HEK293 (cell line): ENCODE data around the gene SLC18A2.

Experiments used
- CTCF ChIA-PET: fragments of 350-600 bp; formaldehyde crosslinking; extraction: SDS; loops from one replicate; lab custom pipeline; 2021; ENCODE audit warnings: antibody characterized with exemption; lab: Yijun Ruan, JAX
- POLR2A ChIA-PET: fragments of 300-600 bp; formaldehyde crosslinking; extraction: SDS; loops from one replicate; lab custom pipeline; 2020; ENCODE audit warnings: antibody characterized with exemption, inconsistent platforms; lab: Yijun Ruan, JAX
- H3K27ac ChIP-seq: fragments of 200-500 bp; sonication (Bioruptor generic); 2 replicates; pipeline ENCODE4 v1.5.1; 2014; ENCODE audit warnings: low read depth, low read length, control low read depth, inconsistent platforms; ENCODE audit errors: extremely low read depth
- H3K36me3 ChIP-seq, 2 experiments: fragments of 200-500 bp in 1 of 2; sonication (Bioruptor generic) in 1 of 2; 1 replicate in 1 of 2; 2 replicates in 1 of 2; pipeline ENCODE4 v1.5.1; 2014 to 2017; ENCODE audit warnings: inconsistent platforms in 2 of 2, low read length in 2 of 2; ENCODE audit not compliant: control insufficient read depth in 2 of 2, insufficient read depth in 1 of 2
- H3K4me1 ChIP-seq: fragments of 200-500 bp; sonication (Bioruptor generic); 2 replicates; pipeline ENCODE4 v1.5.1; 2014; ENCODE audit warnings: mild to moderate bottlenecking, low read length, inconsistent platforms; ENCODE audit not compliant: control insufficient read depth, insufficient read depth
- H3K4me3 ChIP-seq: 2 replicates; pipeline ENCODE4 v1.5.1; 2011; ENCODE audit warnings: low read depth, mild to moderate bottlenecking, control low read depth, low read length, moderate library complexity
- H3K9me3 ChIP-seq: fragments of 200-500 bp; sonication (Bioruptor generic); 2 replicates; pipeline ENCODE4 v1.5.1; 2014; ENCODE audit warnings: low read depth, low read length, inconsistent platforms; ENCODE audit not compliant: control insufficient read depth, insufficient read depth
- KLF7 ChIP-seq: fragments of 450-650 bp; formaldehyde crosslinking; IDR thresholded peaks from 2 replicates; pipeline ENCODE4 v1.5.1; 2016; ENCODE audit warnings: missing biosample characterization, missing genetic modification characterization, borderline replicate concordance
- PBX3 ChIP-seq: sonication (generic); formaldehyde crosslinking; IDR thresholded peaks from 2 replicates; pipeline ENCODE4 v1.8.1; 2022; ENCODE audit warnings: mild to moderate bottlenecking, moderate library complexity, missing genetic modification reagents
- SCRT1 ChIP-seq: fragments of 450-650 bp; formaldehyde crosslinking; IDR thresholded peaks from 2 replicates; pipeline ENCODE4 v1.5.1; 2016; ENCODE audit warnings: missing biosample characterization, missing genetic modification characterization, borderline replicate concordance
- SCRT2 ChIP-seq: fragments of 450-650 bp; formaldehyde crosslinking; IDR thresholded peaks from 2 replicates; pipeline ENCODE4 v1.5.1; 2016; ENCODE audit warnings: missing biosample characterization, missing genetic modification characterization
- SP2 ChIP-seq: fragments of 450-650 bp; formaldehyde crosslinking; IDR thresholded peaks from 2 replicates; pipeline ENCODE4 v1.5.1; 2016; ENCODE audit warnings: missing biosample characterization, missing genetic modification characterization
- ZNF132 ChIP-seq: fragments of 450-650 bp; formaldehyde crosslinking; IDR thresholded peaks from 2 replicates; pipeline ENCODE4 v1.5.1; 2017; ENCODE audit warnings: missing biosample characterization, missing genetic modification characterization, borderline replicate concordance
- ZNF19 ChIP-seq: fragments of 450-650 bp; formaldehyde crosslinking; IDR thresholded peaks from 2 replicates; pipeline ENCODE4; 2016; ENCODE audit warnings: missing biosample characterization, missing genetic modification characterization, low read depth
- ZNF211 ChIP-seq: fragments of 450-650 bp; formaldehyde crosslinking; IDR thresholded peaks from 2 replicates; pipeline ENCODE4 v1.5.1; 2016; ENCODE audit warnings: low read depth, missing biosample characterization, missing genetic modification characterization
- ZNF335 ChIP-seq: fragments of 450-650 bp; formaldehyde crosslinking; conservative IDR thresholded peaks from 2 replicates; pipeline ENCODE4 v1.5.1; 2016; ENCODE audit warnings: missing biosample characterization, missing genetic modification characterization
- ZNF416 ChIP-seq: fragments of 450-650 bp; formaldehyde crosslinking; IDR thresholded peaks from 2 replicates; pipeline ENCODE4 v1.5.1; 2016; ENCODE audit warnings: missing biosample characterization, missing genetic modification characterization
- ZNF473 ChIP-seq: fragments of 450-650 bp; formaldehyde crosslinking; IDR thresholded peaks from 2 replicates; pipeline ENCODE4 v1.5.1; 2017; ENCODE audit warnings: missing biosample characterization, missing genetic modification characterization
- ZNF518A ChIP-seq: fragments of 450-650 bp; formaldehyde crosslinking; conservative IDR thresholded peaks from 2 replicates; pipeline ENCODE4 v1.5.1; 2016; ENCODE audit warnings: low read depth, missing biosample characterization, missing genetic modification characterization
- ZNF561 ChIP-seq: fragments of 450-650 bp; IDR thresholded peaks from 2 replicates; pipeline ENCODE4 v1.5.1; 2018; ENCODE audit warnings: missing biosample characterization, missing genetic modification characterization, borderline replicate concordance
- ZNF610 ChIP-seq: fragments of 450-650 bp; formaldehyde crosslinking; IDR thresholded peaks from 2 replicates; pipeline ENCODE4 v1.5.1; 2016; ENCODE audit warnings: missing biosample characterization, missing genetic modification characterization, borderline replicate concordance
- ZNF621 ChIP-seq: fragments of 450-650 bp; formaldehyde crosslinking; IDR thresholded peaks from 2 replicates; pipeline ENCODE4 v1.5.1; 2017; ENCODE audit warnings: missing biosample characterization, missing genetic modification characterization
- ZNF654 ChIP-seq: fragments of 450-650 bp; formaldehyde crosslinking; IDR thresholded peaks from 2 replicates; pipeline ENCODE4 v1.5.1; 2016; ENCODE audit warnings: low read depth, missing biosample characterization, missing genetic modification characterization
- ZNF658 ChIP-seq: fragments of 450-650 bp; formaldehyde crosslinking; IDR thresholded peaks from 2 replicates; pipeline ENCODE4; 2016; ENCODE audit warnings: missing biosample characterization, missing genetic modification characterization
- ZNF660 ChIP-seq: fragments of 450-650 bp; IDR thresholded peaks from 2 replicates; pipeline ENCODE4 v1.5.1; 2018; ENCODE audit warnings: missing biosample characterization, mild to moderate bottlenecking, missing genetic modification characterization
- ZNF670 ChIP-seq: fragments of 450-650 bp; formaldehyde crosslinking; IDR thresholded peaks from 2 replicates; pipeline ENCODE4 v1.5.1; 2016; ENCODE audit warnings: missing biosample characterization, missing genetic modification characterization, low read depth
- ZNF792 ChIP-seq: fragments of 450-650 bp; formaldehyde crosslinking; IDR thresholded peaks from 2 replicates; pipeline ENCODE4 v1.5.1; 2016; ENCODE audit warnings: missing biosample characterization, missing genetic modification characterization

The SLC18A2 gene

GRCh38 chr10:117223693-117224430 is 17.1 kb upstream of the SLC18A2 start:
- H3K4me3 ChIP-seq, result no peak overlapping the region
- H3K4me1 ChIP-seq, result peaks cover 3% of the 10 kb centered on the region; the same call in 1 of the 2 replicates
- no peaks in the 10 kb centered on the region for H3K9me3 ChIP-seq
- H3K27ac ChIP-seq, result no peak overlapping the region
- CTCF ChIA-PET, result interaction anchor here (4.2 to 4.6 kb wide), 2 partner anchors 95 kb away, joined by 35 to 43 read pairs; no protein-coding TSS in a partner anchor
- H3K36me3 ChIP-seq, result no peaks in the 10 kb centered on the region
- TF ChIP-seq KLF7 (tag by site-specific recombination), result no peak
- no peak for TF ChIP-seq ZNF621 (tag by site-specific recombination)
- no peak for TF ChIP-seq ZNF561 (tag by site-specific recombination)
- no peak for TF ChIP-seq ZNF335 (tag by site-specific recombination)
- TF ChIP-seq ZNF473 (tag by site-specific recombination), result no peak
- no peak for TF ChIP-seq ZNF660 (tag by site-specific recombination)
- TF ChIP-seq, all 188 proteins: peak for 0
- POLR2A ChIA-PET, result no interaction called here

GRCh38 chr10:117224881-117225280 is 16.0 kb upstream of the SLC18A2 start:
- Histone ChIP-seq H3K4me1 (peaks cover 3% of the 10 kb centered on the region; the same call in 1 of the 2 replicates), H3K27ac (no peak overlapping the region), H3K9me3 (no peaks in the 10 kb centered on the region)
- no peak for TF ChIP-seq ZNF211 (tag by site-specific recombination)
- no peak for TF ChIP-seq ZNF658
- peak; percentile 92 for TF ChIP-seq SCRT2 (tag by site-specific recombination)
- TF ChIP-seq ZNF132 (tag by site-specific recombination), result no peak
- peak; percentile 88 for TF ChIP-seq SCRT1 (tag by site-specific recombination)
- no peak for TF ChIP-seq ZNF518A (tag by site-specific recombination)
- TF ChIP-seq, all 188 proteins: peak for 2
- POLR2A ChIA-PET, result no interaction called here
- CTCF ChIA-PET, result interaction anchor here (0.6 to 4.6 kb wide), 5 partner anchors 8 to 437 kb away, joined by 3 to 43 read pairs (median 4); no protein-coding TSS in a partner anchor
- H3K4me3 ChIP-seq, result no peak overlapping the region
- no peaks in the 10 kb centered on the region for H3K36me3 ChIP-seq

GRCh38 chr10:117226813-117227451 is 14.0 kb upstream of the SLC18A2 start:
- no peaks in the 10 kb centered on the region; the same call in 1 of the 2 replicates for H3K4me1 ChIP-seq
- ChIA-PET CTCF (interaction anchor here (0.5 to 4.6 kb wide), 20 partner anchors 9 to 570 kb away, joined by 3 to 43 read pairs (median 4); no protein-coding TSS in a partner anchor), POLR2A (no interaction called here)
- H3K4me3 ChIP-seq, result no peak overlapping the region
- no peaks in the 10 kb centered on the region for H3K36me3 ChIP-seq
- H3K27ac ChIP-seq, result no peak overlapping the region
- H3K9me3 ChIP-seq, result no peaks in the 10 kb centered on the region
- TF ChIP-seq ZNF654 (tag by site-specific recombination), result peak; percentile 75
- no peak for TF ChIP-seq ZNF19 (tag by site-specific recombination)
- 0 out of 2 replicates have a peak, but pooled peaks have one; percentile 11 for TF ChIP-seq SP2
- TF ChIP-seq ZNF132 (tag by site-specific recombination), result no peak
- no peak for TF ChIP-seq PBX3 (CRISPR knock-in tag)
- TF ChIP-seq ZNF416 (tag by site-specific recombination), result no peak
- TF ChIP-seq ZNF792 (tag by site-specific recombination), result no peak
- no peak for TF ChIP-seq ZNF473 (tag by site-specific recombination)
- no peak for TF ChIP-seq ZNF670
- no peak for TF ChIP-seq ZNF610 (tag by site-specific recombination)
